NCI-H82 (cell line): ENCODE data around the gene CRADD.

Source experiments
- DNase-seq: peaks from one replicate; lab custom pipeline; 2025; lab: John Stamatoyannopoulos, UW

The CRADD gene

DNA sequence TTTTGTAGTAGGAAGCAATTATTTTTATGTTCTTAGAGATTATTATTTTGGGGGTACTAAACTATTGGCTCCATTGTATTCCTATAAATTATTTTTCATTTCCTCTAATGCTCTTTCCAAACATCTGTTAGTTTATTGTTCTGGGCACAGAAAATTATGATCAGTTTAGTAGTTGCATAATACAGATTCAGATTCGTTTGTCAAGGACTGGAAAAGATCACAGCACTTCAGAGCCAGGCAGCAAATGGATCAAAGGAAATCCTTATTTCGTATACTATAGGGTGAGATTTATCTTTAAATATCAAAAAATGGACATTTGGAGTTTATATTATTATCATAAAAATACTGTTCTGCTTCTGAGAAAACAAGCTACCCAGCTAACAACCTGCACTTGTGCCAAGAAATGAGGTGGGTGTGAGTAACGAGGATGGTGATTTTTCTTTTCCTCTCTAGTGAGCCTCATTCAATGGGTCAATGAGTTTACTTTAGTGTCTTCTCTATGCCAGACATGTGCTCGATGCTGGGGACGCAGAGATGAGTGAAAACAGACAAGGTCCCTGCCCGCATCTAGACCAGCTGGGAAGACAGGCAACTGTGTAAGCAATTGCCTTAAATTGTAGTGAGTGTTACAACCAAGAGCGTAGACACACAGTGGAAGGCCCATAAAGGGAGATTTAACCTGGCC is 262.6 kb downstream of the CRADD start:
- DNase-seq: no peak

DNA sequence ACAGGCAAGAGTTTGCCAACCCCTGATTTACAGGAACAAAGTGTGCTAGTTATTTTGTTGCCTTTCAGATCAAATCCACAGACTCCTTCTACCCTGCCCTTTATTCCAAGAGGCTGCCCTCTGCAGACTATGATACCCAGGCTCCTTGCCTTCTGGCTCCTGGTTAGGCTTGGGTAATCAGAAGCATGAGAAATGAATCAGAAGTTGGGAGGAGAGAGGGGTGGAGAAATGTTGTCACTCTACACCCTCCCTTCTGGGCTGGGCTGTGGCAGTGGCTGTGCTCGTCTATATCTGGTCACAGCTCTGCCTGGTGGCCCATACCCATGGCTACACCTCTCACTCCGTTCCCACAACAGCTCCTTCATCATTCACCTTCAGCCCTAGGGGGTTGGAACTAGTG is 266.6 kb downstream of the CRADD start:
- no peak for DNase-seq

GRCh38 chr12:93944201-93944600 is 267.0 kb downstream of the CRADD start:
- no peak for DNase-seq
